KMS-11 (cell line): Measurements from ENCODE around the gene PARD3B.

Experiments
- H2AFZ ChIP-seq: fragments of 200-600 bp; sonication (generic); 2 replicates; pipeline ENCODE4 v1.6.1; 2016; ENCODE audit warnings: antibody characterized with exemption, mixed run types, low read depth
- H3K27ac ChIP-seq: fragments of 200-600 bp; sonication (generic); 2 replicates; pipeline ENCODE4 v1.6.1; 2016; ENCODE audit warnings: mild to moderate bottlenecking, mixed run types
- H3K27me3 ChIP-seq: fragments of 200-600 bp; sonication (generic); 2 replicates; pipeline ENCODE4 v1.6.1; 2017; ENCODE audit warnings: mild to moderate bottlenecking, low read depth, mixed run types, moderate library complexity; ENCODE audit not compliant: insufficient read depth
- H3K36me3 ChIP-seq: fragments of 200-600 bp; sonication (generic); 2 replicates; pipeline ENCODE4 v1.6.1; 2017; ENCODE audit warnings: mild to moderate bottlenecking, mixed run types; ENCODE audit not compliant: insufficient read depth
- H3K4me1 ChIP-seq: fragments of 200-600 bp; sonication (generic); 2 replicates; pipeline ENCODE4 v1.6.1; 2016; ENCODE audit warnings: mild to moderate bottlenecking, low read depth, mixed run types; ENCODE audit not compliant: poor library complexity, severe bottlenecking
- H3K4me2 ChIP-seq: fragments of 200-600 bp; sonication (generic); 2 replicates; pipeline ENCODE4 v1.7.0; 2016; ENCODE audit warnings: mild to moderate bottlenecking, mixed run types
- H3K4me3 ChIP-seq: fragments of 200-600 bp; sonication (generic); IDR thresholded peaks from 2 replicates; pipeline ENCODE4 v1.6.1; 2017; ENCODE audit warnings: low read depth, low read length, mixed read lengths; ENCODE audit not compliant: insufficient read depth
- H3K79me2 ChIP-seq: fragments of 200-600 bp; sonication (generic); 2 replicates; pipeline ENCODE4 v1.6.1; 2016; ENCODE audit warnings: low read depth, mixed run types; ENCODE audit not compliant: insufficient read depth
- H3K9ac ChIP-seq: fragments of 200-600 bp; sonication (generic); 2 replicates; pipeline ENCODE4 v1.6.1; 2016; ENCODE audit warnings: mild to moderate bottlenecking, mixed run types
- H4K20me1 ChIP-seq: fragments of 200-600 bp; sonication (generic); 2 replicates; pipeline ENCODE4 v1.6.1; 2016; ENCODE audit warnings: mild to moderate bottlenecking, mixed run types; ENCODE audit not compliant: insufficient read depth
- TF ChIP-seq, protein P1 (sequence below): fragments of 200-600 bp; sonication (generic); conservative IDR thresholded peaks from 2 replicates; pipeline ENCODE4 v1.6.1; 2017; ENCODE audit warnings: low read depth, mild to moderate bottlenecking, antibody characterized with exemption, low read length, moderate library complexity, mixed read lengths

The PARD3B gene

DNA sequence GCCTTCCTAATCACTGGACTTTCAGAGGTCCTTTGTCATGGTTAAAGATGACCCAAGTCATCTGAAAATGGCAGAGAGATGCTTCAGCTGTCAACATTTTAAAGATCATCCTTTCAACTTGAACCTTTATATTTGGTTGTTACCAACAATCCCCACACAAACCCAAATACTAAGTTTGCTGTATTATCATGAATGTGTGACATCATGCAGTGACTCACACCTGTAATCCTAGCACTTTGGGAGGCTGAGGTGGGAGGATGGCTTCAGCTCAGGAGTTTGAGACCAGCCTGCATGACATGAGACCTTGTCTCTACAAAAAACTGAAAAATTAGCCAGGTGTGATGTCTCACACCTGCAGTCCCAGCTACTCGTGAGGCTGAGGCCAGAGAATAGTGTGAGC is 1081.8 kb downstream of the PARD3B start:
- Histone ChIP-seq H3K79me2 (no peaks in the 10 kb centered on the region), H3K36me3 (no peaks in the 10 kb centered on the region), H3K4me1 (no peaks in the 10 kb centered on the region), H3K27me3 (no peaks in the 10 kb centered on the region), H3K27ac (no peak overlapping the region), H3K9ac (no peak overlapping the region), H3K4me2 (no peak overlapping the region), H3K4me3 (no peak overlapping the region), H4K20me1 (no peaks in the 10 kb centered on the region), H2AFZ (no peak overlapping the region)
- TF ChIP-seq, protein P1, sequence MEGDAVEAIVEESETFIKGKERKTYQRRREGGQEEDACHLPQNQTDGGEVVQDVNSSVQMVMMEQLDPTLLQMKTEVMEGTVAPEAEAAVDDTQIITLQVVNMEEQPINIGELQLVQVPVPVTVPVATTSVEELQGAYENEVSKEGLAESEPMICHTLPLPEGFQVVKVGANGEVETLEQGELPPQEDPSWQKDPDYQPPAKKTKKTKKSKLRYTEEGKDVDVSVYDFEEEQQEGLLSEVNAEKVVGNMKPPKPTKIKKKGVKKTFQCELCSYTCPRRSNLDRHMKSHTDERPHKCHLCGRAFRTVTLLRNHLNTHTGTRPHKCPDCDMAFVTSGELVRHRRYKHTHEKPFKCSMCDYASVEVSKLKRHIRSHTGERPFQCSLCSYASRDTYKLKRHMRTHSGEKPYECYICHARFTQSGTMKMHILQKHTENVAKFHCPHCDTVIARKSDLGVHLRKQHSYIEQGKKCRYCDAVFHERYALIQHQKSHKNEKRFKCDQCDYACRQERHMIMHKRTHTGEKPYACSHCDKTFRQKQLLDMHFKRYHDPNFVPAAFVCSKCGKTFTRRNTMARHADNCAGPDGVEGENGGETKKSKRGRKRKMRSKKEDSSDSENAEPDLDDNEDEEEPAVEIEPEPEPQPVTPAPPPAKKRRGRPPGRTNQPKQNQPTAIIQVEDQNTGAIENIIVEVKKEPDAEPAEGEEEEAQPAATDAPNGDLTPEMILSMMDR: no peak

DNA sequence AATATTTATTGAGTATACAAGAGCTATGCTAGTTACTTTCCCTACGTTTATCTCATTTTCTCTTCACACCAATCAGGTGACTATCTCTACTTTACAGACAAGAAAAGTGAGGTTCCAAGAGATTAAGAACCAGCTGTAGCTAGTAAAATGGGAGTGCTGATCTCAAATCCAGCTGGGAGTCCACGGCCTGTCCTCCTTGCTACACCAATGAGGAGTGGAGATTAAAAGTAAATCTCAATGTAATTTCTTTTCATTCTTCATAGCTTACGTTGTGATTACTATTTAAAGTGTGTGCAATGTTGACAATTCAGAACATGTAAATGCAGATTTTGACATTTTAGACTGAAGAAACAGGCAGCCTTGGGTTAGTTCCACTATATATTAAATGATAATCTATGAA is 1083.1 kb downstream of the PARD3B start:
- no peak overlapping the region for H3K4me2 ChIP-seq
- no peaks in the 10 kb centered on the region for H3K79me2 ChIP-seq

DNA sequence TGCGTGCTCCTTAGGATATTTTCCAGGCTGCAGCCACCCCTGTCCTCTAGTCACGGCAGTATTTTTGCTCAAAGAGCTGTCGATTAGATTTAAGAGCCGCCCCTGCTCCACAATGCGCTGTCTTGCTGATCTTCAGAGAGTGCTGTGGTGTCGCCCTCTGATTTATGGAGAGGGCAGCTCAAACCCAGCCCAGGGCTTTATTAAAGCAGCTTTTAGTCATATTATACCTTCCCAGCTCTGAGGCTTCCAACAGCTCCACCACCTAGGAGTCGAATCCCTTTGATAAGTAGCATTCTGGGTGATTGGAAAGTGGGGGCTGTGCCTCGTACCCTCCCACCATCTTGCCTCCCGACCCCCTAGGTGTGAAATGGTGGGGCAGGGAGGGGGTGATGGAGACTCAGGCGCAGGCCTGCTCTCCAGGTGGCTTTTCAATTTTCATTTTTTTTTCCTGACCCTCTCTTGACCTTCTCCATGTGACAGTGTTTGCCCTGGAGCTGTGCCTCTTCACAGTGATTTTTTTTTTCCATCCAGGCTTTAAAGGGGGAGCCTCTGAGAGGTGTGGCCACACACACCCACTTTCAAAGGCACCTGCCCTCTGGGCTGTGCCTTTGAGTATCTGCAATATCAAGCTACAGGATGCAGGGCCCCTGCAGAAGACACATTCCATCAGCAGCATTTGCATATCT is 1084.0 kb downstream of the PARD3B start:
- Histone ChIP-seq H3K4me3 (no peak overlapping the region), H3K4me2 (no peak overlapping the region), H3K36me3 (no peaks in the 10 kb centered on the region), H2AFZ (no peak overlapping the region; the same call in 1 of the 2 replicates), H4K20me1 (no peaks in the 10 kb centered on the region), H3K79me2 (no peaks in the 10 kb centered on the region), H3K4me1 (no peaks in the 10 kb centered on the region), H3K9ac (no peak overlapping the region), H3K27ac (no peak overlapping the region), H3K27me3 (no peaks in the 10 kb centered on the region)
- TF ChIP-seq, protein P1: no peak

More for the DNA sequence above, 1083.1 kb downstream of the PARD3B start:
- Histone ChIP-seq H3K9ac (no peak overlapping the region), H2AFZ (no peak overlapping the region), H3K36me3 (no peaks in the 10 kb centered on the region), H3K4me1 (no peaks in the 10 kb centered on the region), H3K27me3 (no peaks in the 10 kb centered on the region), H3K27ac (no peak overlapping the region), H3K4me3 (no peak overlapping the region), H4K20me1 (no peaks in the 10 kb centered on the region)
- TF ChIP-seq, protein P1: no peak

DNA sequence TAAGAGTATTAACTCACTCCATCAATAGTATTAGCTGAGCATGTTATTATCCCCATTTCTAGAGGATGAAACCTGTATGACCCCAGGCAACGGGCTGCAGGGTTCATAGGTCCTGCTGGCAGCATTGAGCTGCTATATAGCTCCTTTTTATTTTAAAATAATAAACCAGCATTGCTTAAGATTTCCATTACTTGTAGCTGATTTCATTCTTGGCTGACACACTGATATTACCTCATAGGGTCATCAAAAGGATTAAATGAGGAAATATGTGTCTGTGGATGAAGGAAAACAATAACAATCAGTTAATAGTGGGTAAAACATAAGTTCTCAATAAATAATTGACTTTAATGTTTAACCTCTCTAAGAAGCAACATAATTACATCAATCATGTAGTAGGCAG is 1088.7 kb downstream of the PARD3B start:
- Histone ChIP-seq H2AFZ (no peak overlapping the region), H3K79me2 (no peaks in the 10 kb centered on the region), H3K27me3 (no peaks in the 10 kb centered on the region), H3K4me1 (no peaks in the 10 kb centered on the region), H3K27ac (no peak overlapping the region), H3K4me3 (no peak overlapping the region), H3K9ac (no peak overlapping the region), H4K20me1 (no peaks in the 10 kb centered on the region), H3K4me2 (no peak overlapping the region), H3K36me3 (no peaks in the 10 kb centered on the region)
- TF ChIP-seq, protein P1: no peak
